Gastroesophageal sphincter (tissue), 3 donors: ENCODE measurements around the gene NOS1AP.

Experiments used
- EP300 ChIP-seq: sonication (generic); formaldehyde crosslinking; IDR thresholded peaks from one replicate; pipeline ENCODE4 v1.6.1; 2017; ENCODE audit warnings: antibody characterized with exemption, mild to moderate bottlenecking
- POLR2A ChIP-seq, 2 donors: fragments of 450-650 bp; IDR thresholded peaks; one replicate each; pipeline ENCODE4 v1.6.1; 2017; ENCODE audit warnings: antibody characterized with exemption in 2 of 2, mild to moderate bottlenecking in 2 of 2, moderate library complexity in 1 of 2
- POLR2AphosphoS5 ChIP-seq: sonication (generic); formaldehyde crosslinking; IDR thresholded peaks from one replicate; pipeline ENCODE4 v1.6.1; 2017; ENCODE audit warnings: antibody characterized with exemption
- TF ChIP-seq, protein P1 (sequence below), 4 experiments: fragments of 200-600 bp in 2 of 4; fragments of 450-650 bp in 2 of 4; sonication (generic) in 1 of 4; IDR thresholded peaks; one replicate each; pipeline ENCODE4 v1.5.1; 2017 to 2019; ENCODE audit warnings: antibody characterized with exemption in 4 of 4, mild to moderate bottlenecking in 2 of 4, moderate library complexity in 2 of 4

DNA sequence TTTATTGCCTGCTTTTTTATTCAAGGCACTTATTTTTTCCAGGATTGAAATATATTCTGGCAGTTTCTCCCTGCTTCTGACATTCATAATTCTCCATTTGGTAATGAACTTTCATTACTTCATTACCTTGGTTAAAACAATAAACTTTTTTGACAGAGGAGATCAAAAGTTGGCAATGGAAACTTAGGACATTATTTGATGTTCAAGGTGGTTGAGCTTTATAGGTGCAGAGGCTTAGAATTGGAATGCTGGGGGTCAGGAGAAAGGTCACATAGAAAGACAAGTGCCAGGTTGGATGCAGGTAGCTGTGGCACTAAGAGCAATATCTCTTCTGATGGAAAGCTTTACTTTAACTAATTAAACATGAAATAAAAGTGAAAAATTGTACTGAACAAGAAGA is 154.8 kb downstream of the NOS1AP start:
- TF ChIP-seq POLR2A (IDR thresholded peaks at IDR 0.05) (no peak), POLR2AphosphoS5 (no peak), EP300 (no peak)
- TF ChIP-seq, protein P1, sequence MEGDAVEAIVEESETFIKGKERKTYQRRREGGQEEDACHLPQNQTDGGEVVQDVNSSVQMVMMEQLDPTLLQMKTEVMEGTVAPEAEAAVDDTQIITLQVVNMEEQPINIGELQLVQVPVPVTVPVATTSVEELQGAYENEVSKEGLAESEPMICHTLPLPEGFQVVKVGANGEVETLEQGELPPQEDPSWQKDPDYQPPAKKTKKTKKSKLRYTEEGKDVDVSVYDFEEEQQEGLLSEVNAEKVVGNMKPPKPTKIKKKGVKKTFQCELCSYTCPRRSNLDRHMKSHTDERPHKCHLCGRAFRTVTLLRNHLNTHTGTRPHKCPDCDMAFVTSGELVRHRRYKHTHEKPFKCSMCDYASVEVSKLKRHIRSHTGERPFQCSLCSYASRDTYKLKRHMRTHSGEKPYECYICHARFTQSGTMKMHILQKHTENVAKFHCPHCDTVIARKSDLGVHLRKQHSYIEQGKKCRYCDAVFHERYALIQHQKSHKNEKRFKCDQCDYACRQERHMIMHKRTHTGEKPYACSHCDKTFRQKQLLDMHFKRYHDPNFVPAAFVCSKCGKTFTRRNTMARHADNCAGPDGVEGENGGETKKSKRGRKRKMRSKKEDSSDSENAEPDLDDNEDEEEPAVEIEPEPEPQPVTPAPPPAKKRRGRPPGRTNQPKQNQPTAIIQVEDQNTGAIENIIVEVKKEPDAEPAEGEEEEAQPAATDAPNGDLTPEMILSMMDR (IDR thresholded peaks at IDR 0.05) = no peak
